HG02840 (cell line): ENCODE data around the gene F13A1.

ENCODE experiments used
- ATAC-seq: cut with Tn5 transposase; IDR thresholded peaks from one replicate; pipeline ENCODE4 v1.9.1; 2021; ENCODE audit warnings: mild to moderate bottlenecking, moderate library complexity, moderate number of reproducible peaks; ENCODE audit not compliant: unreplicated experiment, low FRiP score

F13A1 gene

GRCh38 chr6:6123803-6124202, 196.7 kb downstream of the F13A1 start:
- ATAC-seq = no peak

- no peak for ATAC-seq
These were observed 198.5 kb downstream of the F13A1 start for GRCh38 chr6:6121943-6122342.

GRCh38 chr6:6105472-6106036, 214.9 kb downstream of the F13A1 start:
- ATAC-seq = no peak
